ENCODE measurements around the gene NTMT1.

- no peak for TF ChIP-seq CTCF (IDR thresholded peaks at IDR 0.05)
- no peak for TF ChIP-seq POLR2A (IDR thresholded peaks at IDR 0.05)
- no peak for TF ChIP-seq EP300 (IDR thresholded peaks at IDR 0.05)
These were observed 51.5 kb downstream of the NTMT1 start for GRCh38 chr9:129677456-129677855.
